Measurements from ENCODE around the gene C11orf24.

Gene C11orf24

GRCh38 chr11:68224606-68225005, 47.2 kb downstream of the C11orf24 start:
- no peak overlapping the region for H3K4me3 ChIP-seq (ENCODE audit: low read depth, low read length)
- in situ Hi-C loops (cut with HindIII; ENCODE audit: low sequenced_read_pairs) = no loop called here
- TF ChIP-seq, protein P1, sequence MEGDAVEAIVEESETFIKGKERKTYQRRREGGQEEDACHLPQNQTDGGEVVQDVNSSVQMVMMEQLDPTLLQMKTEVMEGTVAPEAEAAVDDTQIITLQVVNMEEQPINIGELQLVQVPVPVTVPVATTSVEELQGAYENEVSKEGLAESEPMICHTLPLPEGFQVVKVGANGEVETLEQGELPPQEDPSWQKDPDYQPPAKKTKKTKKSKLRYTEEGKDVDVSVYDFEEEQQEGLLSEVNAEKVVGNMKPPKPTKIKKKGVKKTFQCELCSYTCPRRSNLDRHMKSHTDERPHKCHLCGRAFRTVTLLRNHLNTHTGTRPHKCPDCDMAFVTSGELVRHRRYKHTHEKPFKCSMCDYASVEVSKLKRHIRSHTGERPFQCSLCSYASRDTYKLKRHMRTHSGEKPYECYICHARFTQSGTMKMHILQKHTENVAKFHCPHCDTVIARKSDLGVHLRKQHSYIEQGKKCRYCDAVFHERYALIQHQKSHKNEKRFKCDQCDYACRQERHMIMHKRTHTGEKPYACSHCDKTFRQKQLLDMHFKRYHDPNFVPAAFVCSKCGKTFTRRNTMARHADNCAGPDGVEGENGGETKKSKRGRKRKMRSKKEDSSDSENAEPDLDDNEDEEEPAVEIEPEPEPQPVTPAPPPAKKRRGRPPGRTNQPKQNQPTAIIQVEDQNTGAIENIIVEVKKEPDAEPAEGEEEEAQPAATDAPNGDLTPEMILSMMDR (IDR thresholded peaks at IDR 0.05; ENCODE audit: low read depth, low read length) = no peak
- no peak for DNase-seq (ENCODE audit: low read depth, low spot score)

DNA sequence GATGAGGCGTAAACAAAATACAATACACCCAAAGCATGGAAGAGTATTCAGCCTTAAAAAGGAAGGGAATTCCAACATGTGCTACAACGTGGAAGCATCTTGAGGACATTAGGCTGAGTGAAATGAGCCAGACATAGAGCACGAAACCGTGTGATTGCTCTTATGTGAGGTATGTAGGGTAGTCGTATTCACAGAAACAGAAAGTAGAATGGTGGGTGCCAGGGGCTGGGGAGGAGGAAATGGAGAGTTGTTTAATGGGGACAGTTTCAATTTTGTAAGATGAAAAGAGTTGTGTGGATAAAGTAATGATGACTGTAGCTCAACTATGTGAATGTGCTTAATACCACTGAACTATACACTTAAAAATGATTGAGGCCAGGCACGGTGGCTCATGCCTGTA, 48.5 kb downstream of the C11orf24 start:
- TF ChIP-seq, protein P1 (IDR thresholded peaks at IDR 0.05; ENCODE audit: low read depth, low read length) = no peak

DNA sequence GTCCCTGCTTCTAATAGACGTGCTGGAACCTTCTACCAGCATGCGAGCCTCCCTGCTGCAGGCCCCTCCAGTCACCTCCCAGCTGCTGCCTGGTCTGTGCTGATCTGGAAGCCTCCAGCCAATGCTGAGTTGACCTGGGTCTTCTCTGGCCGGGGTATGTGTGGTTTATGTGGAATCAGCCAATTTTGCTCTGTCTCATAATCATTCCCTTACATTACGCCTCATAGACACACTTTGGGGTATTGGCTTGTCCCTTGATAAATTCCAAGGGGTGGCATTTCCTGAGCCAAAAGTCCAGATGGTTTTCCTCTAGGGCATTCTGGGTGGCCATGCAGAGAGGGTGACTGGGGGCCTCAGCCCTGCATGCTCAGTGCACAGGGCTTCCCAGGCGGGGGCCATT, 50.4 kb downstream of the C11orf24 start:
- DNase-seq (ENCODE audit: low read depth, low spot score) = no peak
- no peak overlapping the region for H3K4me3 ChIP-seq (ENCODE audit: low read depth, low read length)
- TF ChIP-seq, protein P1 (IDR thresholded peaks at IDR 0.05; ENCODE audit: low read depth, low read length) = no peak
- in situ Hi-C loops (cut with HindIII; ENCODE audit: low sequenced_read_pairs) = no loop called here

More for the DNA sequence above, 48.5 kb downstream of the C11orf24 start:
- DNase-seq (ENCODE audit: low read depth, low spot score) = no peak
- no peak overlapping the region for H3K4me3 ChIP-seq (ENCODE audit: low read depth, low read length)
- in situ Hi-C loops (cut with HindIII; ENCODE audit: low sequenced_read_pairs) = no loop called here

DNA sequence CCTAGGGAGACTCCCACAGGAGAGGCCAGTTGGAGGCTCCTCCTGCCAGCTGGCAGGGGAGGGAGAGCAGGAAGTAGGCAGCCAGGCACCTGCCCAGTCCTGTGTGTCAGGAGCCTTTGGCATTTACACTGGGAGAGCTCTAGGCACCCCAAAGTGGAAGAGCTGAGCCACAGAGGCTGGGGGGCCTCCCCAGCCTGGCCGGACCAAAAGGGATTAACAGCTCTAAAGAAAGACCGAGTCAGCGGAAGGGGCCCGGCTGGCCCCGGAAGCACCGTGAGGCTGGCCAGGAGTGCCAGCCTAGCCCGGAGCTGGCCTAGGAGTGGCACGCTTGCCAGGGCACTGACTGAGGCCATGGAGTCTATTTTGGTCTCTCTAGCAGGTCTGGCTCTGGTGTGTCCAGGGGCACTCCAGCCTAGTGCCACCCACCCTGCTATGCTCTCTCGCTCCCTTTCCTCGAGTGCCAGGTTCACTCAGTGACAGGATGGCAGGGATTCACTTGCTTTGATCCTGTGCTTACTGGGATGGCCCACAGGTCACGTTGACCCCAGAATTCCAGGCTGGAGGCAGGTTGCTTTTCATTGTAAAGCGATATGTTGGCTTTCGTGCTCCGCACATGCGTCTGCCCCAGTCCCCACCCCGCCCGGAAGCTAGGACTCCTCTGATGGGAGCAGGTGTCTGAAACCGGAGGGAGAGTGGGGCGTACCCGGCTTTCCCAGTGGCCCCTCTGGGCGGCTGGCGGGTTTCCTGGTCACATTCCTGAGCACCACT, 55.4 kb downstream of the C11orf24 start:
- H3K4me3 ChIP-seq (ENCODE audit: low read depth, low read length) = no peak overlapping the region
- in situ Hi-C loops (cut with HindIII; ENCODE audit: low sequenced_read_pairs) = no loop called here
- TF ChIP-seq, protein P1 (IDR thresholded peaks at IDR 0.05; ENCODE audit: low read depth, low read length) = no peak
- no peak for DNase-seq (ENCODE audit: low read depth, low spot score)

DNA sequence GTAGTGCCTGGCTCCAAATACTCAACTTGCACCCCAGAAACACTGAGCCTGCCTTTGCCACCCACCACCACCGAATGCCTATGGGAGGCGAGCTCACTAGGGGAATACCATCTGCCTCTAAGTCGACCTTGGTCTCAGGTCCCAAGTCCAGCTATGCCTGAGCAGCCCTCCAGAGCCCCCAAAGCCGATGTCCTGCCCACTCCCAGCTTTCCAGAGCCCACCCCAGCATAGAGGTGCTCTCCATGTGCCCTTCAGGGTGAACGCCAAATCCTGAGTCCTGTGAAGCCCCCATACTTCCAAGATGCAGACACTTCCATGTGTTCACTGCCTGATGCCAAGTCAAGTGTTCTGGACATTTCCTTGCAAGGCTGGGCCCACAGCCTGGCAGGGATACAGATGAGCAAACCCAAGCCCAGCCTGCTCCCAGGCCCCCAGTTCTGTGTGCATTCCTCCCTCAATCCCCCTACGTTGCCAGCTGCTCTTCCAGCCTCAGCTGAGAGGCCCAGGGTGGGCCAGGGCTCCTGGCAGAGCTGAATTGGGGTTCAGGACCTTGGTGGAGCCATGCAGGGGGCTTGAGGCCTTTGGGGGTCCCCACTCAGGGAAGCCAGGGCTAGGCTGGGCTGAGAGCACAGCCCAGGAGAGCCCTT, 56.1 kb downstream of the C11orf24 start:
- H3K4me3 ChIP-seq (ENCODE audit: low read depth, low read length) = no peak overlapping the region
- in situ Hi-C loops (cut with HindIII; ENCODE audit: low sequenced_read_pairs) = no loop called here
- DNase-seq (ENCODE audit: low read depth, low spot score) = no peak
- TF ChIP-seq, protein P1 (IDR thresholded peaks at IDR 0.05; ENCODE audit: low read depth, low read length) = no peak

- TF ChIP-seq, protein P1 (IDR thresholded peaks at IDR 0.05; ENCODE audit: low read depth, low read length) = no peak
- no peak for DNase-seq (ENCODE audit: low read depth, low spot score)
- in situ Hi-C loops (cut with HindIII; ENCODE audit: low sequenced_read_pairs) = no loop called here
- H3K4me3 ChIP-seq (ENCODE audit: low read depth, low read length) = no peak overlapping the region
These were observed 56.7 kb downstream of the C11orf24 start for GRCh38 chr11:68215087-68215445.
